Measurements from ENCODE around the gene SIRT7.

Gene SIRT7

DNA sequence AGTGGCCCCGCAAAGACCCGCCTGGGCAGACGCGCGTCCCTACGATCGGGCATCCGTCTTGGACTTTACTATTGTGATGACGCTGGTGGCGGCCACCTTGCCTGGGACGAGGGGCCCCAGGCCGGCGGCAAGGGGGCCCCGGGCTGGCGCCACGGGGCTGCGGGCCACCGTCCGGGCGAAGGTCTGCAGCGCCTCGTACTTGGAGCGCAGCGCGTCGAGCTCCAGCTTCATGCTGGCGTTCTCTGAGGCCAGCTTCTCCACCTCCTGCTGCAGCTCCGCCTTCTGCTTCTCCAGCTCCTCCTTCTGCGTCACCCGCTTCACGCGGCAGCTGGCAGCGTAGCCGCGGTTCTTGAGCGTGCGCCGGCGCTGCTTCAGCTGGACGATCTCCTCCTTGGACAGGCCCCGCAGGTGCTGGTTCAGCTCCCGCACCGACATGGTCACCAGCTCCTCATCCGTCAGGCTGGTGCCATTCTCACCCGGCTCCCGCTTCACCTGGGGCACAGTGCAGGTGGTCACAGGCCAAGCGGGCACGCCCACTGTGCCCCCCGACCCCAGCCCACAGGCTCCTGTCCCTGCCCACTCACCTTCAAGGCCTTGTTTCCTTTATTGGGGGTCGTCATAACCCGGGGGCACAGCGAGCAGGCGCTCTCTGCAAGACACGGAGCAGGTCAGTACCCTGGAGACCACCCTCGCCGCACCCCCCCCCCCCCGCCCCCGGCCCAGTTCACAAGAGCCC, 4.8 kb upstream of the SIRT7 start:
- Histone ChIP-seq H3K79me1 (ENCODE audit: low read depth, low read length) (peaks cover 46% of the 10 kb centered on the region), H3K4ac (ENCODE audit: low read length) (peak overlapping the region; percentile 66), H4K8ac (ENCODE audit: low read depth, low read length) (peak overlapping the region; percentile 43), H3K4me1 (ENCODE audit: control insufficient read depth in 2 of 2, insufficient read depth in 1 of 2, low read depth in 1 of 2, low read length in 2 of 2) (peaks cover 15 to 28% of the 10 kb centered on the region in 2 donors), H2BK15ac (ENCODE audit: low read length) (peak overlapping the region; percentile 81), H3K23ac (ENCODE audit: low read depth, low read length, poor library complexity) (peak overlapping the region; percentile 85), H3K14ac (ENCODE audit: low read length) (peak overlapping the region; percentile 94), H3K27me3 (ENCODE audit: control insufficient read depth in 3 of 3, insufficient read depth in 3 of 3, low read depth in 1 of 3, low read length in 3 of 3) (no peaks in the 10 kb centered on the region), H3K4me2 (ENCODE audit: insufficient read depth, low read length, poor library complexity, severe bottlenecking) (peak overlapping the region; percentile 47), H2AK5ac (ENCODE audit: low read depth, low read length) (no peak overlapping the region), H4K91ac (ENCODE audit: low read depth, low read length, poor library complexity) (no peak overlapping the region), H2BK12ac (ENCODE audit: low read length) (peak overlapping the region; percentile 30), H3K18ac (ENCODE audit: low read length) (no peak overlapping the region), H2BK120ac (ENCODE audit: low read depth, low read length) (no peak overlapping the region), H3K27ac (replicated peaks; ENCODE audit: low read length) (no peak overlapping the region), H3K36me3 (replicated peaks in 1 of 2; ENCODE audit: control insufficient read depth in 2 of 2, insufficient read depth in 2 of 2, low read length in 2 of 2) (peaks cover 17 to 36% of the 10 kb centered on the region in 2 donors), H3K4me3 (ENCODE audit: low read length in 2 of 2) (no peak overlapping the region), H3K9ac (ENCODE audit: low read depth, low read length, poor library complexity) (peak overlapping the region; percentile 80), H2AFZ (ENCODE audit: low read length) (no peak overlapping the region), H3K9me3 (replicated peaks in 1 of 2; ENCODE audit: control insufficient read depth in 2 of 2, insufficient read depth in 1 of 2, low read depth in 1 of 2, low read length in 2 of 2) (peaks cover 0 to 3% of the 10 kb centered on the region in 2 donors), H2BK5ac (ENCODE audit: low read length) (peak overlapping the region; percentile 75)
- WGBS, 2 donors (ENCODE audit: extremely low coverage in 2 of 2, insufficient read length in 2 of 2, insufficient replicate concordance in 1 of 2): no CpG with 5 or more reads among the region's 58 CpGs
- no peak for DNase-seq (ENCODE audit: low spot score)

DNA sequence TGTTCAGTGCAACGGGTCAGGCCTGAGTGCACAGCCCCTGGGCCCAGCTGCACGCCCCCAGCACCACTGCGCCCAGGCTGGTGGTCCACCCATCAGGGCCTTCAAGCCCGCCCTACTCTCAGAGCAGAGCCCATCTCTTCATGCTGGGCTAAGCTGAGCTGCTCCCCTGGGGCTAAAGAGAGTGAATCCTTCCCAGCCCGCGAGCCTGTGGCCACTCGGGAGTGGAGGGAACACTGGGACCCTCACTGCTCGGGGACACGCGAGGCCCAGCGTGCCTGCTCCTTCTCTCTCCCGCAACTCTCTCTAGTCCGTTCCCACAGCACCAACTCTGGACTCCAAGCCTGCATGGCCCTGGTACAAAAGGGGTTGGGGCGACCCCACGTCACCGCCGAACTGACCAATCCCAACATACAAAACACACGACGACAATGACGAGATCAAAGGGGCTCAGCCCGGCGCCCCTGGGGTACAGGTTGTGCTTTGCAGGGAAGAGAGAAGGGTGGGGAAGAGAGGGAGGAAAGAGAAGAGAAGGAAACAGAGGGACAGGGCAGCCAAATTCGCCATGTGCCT, 4.1 kb upstream of the SIRT7 start:
- Histone ChIP-seq H3K4me2 (ENCODE audit: insufficient read depth, low read length, poor library complexity, severe bottlenecking) (no peak overlapping the region), H3K14ac (ENCODE audit: low read length) (no peak overlapping the region), H4K91ac (ENCODE audit: low read depth, low read length, poor library complexity) (no peak overlapping the region), H3K36me3 (replicated peaks in 1 of 2; ENCODE audit: control insufficient read depth in 2 of 2, insufficient read depth in 2 of 2, low read length in 2 of 2) (peaks cover 17 to 36% of the 10 kb centered on the region in 2 donors), H3K18ac (ENCODE audit: low read length) (no peak overlapping the region), H3K27ac (replicated peaks; ENCODE audit: low read length) (no peak overlapping the region), H2BK5ac (ENCODE audit: low read length) (no peak overlapping the region), H2AK5ac (ENCODE audit: low read depth, low read length) (no peak overlapping the region), H4K8ac (ENCODE audit: low read depth, low read length) (no peak overlapping the region), H3K23ac (ENCODE audit: low read depth, low read length, poor library complexity) (no peak overlapping the region), H2BK120ac (ENCODE audit: low read depth, low read length) (no peak overlapping the region), H3K4ac (ENCODE audit: low read length) (no peak overlapping the region), H3K27me3 (ENCODE audit: control insufficient read depth in 3 of 3, insufficient read depth in 3 of 3, low read depth in 1 of 3, low read length in 3 of 3) (no peaks in the 10 kb centered on the region), H2BK15ac (ENCODE audit: low read length) (no peak overlapping the region), H2BK12ac (ENCODE audit: low read length) (no peak overlapping the region), H3K9ac (ENCODE audit: low read depth, low read length, poor library complexity) (peak overlapping the region; percentile 17), H3K4me3 (ENCODE audit: low read length in 2 of 2) (no peak overlapping the region), H3K9me3 (replicated peaks in 1 of 2; ENCODE audit: control insufficient read depth in 2 of 2, insufficient read depth in 1 of 2, low read depth in 1 of 2, low read length in 2 of 2) (peaks cover 0 to 3% of the 10 kb centered on the region in 2 donors), H3K4me1 (ENCODE audit: control insufficient read depth in 2 of 2, insufficient read depth in 1 of 2, low read depth in 1 of 2, low read length in 2 of 2) (peaks cover 16 to 30% of the 10 kb centered on the region in 2 donors), H2AFZ (ENCODE audit: low read length) (no peak overlapping the region), H3K79me1 (ENCODE audit: low read depth, low read length) (peaks cover 48% of the 10 kb centered on the region)
- DNase-seq (ENCODE audit: low spot score): no peak
- WGBS, 2 donors (ENCODE audit: extremely low coverage in 2 of 2, insufficient read length in 2 of 2, insufficient replicate concordance in 1 of 2): no CpG with 5 or more reads among the region's 23 CpGs

- Histone ChIP-seq H3K4me3 (ENCODE audit: low read length in 2 of 2) (no peak overlapping the region), H3K27me3 (ENCODE audit: control insufficient read depth in 3 of 3, insufficient read depth in 3 of 3, low read depth in 1 of 3, low read length in 3 of 3) (no peaks in the 10 kb centered on the region), H4K91ac (ENCODE audit: low read depth, low read length, poor library complexity) (no peak overlapping the region), H4K8ac (ENCODE audit: low read depth, low read length) (peak overlapping the region; percentile 19), H3K18ac (ENCODE audit: low read length) (no peak overlapping the region), H3K9ac (ENCODE audit: low read depth, low read length, poor library complexity) (no peak overlapping the region), H2BK15ac (ENCODE audit: low read length) (no peak overlapping the region), H2AFZ (ENCODE audit: low read length) (no peak overlapping the region), H2BK12ac (ENCODE audit: low read length) (no peak overlapping the region), H3K4me1 (ENCODE audit: control insufficient read depth in 2 of 2, insufficient read depth in 1 of 2, low read depth in 1 of 2, low read length in 2 of 2) (peaks cover 22 to 31% of the 10 kb centered on the region in 2 donors), H3K9me3 (replicated peaks in 1 of 2; ENCODE audit: control insufficient read depth in 2 of 2, insufficient read depth in 1 of 2, low read depth in 1 of 2, low read length in 2 of 2) (peaks cover 0 to 3% of the 10 kb centered on the region in 2 donors), H3K27ac (replicated peaks; ENCODE audit: low read length) (no peak overlapping the region), H2BK120ac (ENCODE audit: low read depth, low read length) (no peak overlapping the region), H2AK5ac (ENCODE audit: low read depth, low read length) (no peak overlapping the region), H3K79me1 (ENCODE audit: low read depth, low read length) (peaks cover 47% of the 10 kb centered on the region), H3K23ac (ENCODE audit: low read depth, low read length, poor library complexity) (no peak overlapping the region), H2BK5ac (ENCODE audit: low read length) (no peak overlapping the region), H3K4ac (ENCODE audit: low read length) (no peak overlapping the region), H3K14ac (ENCODE audit: low read length) (no peak overlapping the region), H3K4me2 (ENCODE audit: insufficient read depth, low read length, poor library complexity, severe bottlenecking) (no peak overlapping the region), H3K36me3 (replicated peaks in 1 of 2; ENCODE audit: control insufficient read depth in 2 of 2, insufficient read depth in 2 of 2, low read length in 2 of 2) (peaks cover 17 to 36% of the 10 kb centered on the region in 2 donors)
- DNase-seq (ENCODE audit: low spot score): no peak
- no CpG with 5 or more reads among the region's 3 CpGs for WGBS, 2 donors (ENCODE audit: extremely low coverage in 2 of 2, insufficient read length in 2 of 2, insufficient replicate concordance in 1 of 2)
Measured at GRCh38 chr17:81921537-81921862, 3.5 kb upstream of the SIRT7 start.
